Stimulated activated CD8-positive, alpha-beta memory T cell treated with anti-CD3 and anti-CD28 coated beads, Interleukin-15, amount 100 ng/mL, for 24 hours (primary cell): ENCODE results near the gene TBL3.
"Not testable (repeated sequence)": the region's sequence is repeated elsewhere in the genome, so short reads cannot be mapped to it uniquely, and the experiment has no call there.

ENCODE experiments used
- DNase-seq: peaks from one replicate; pipeline ENCODE4 v3.0.0-alpha.2; 2020; ENCODE audit warnings: low read depth

TBL3 gene

DNA sequence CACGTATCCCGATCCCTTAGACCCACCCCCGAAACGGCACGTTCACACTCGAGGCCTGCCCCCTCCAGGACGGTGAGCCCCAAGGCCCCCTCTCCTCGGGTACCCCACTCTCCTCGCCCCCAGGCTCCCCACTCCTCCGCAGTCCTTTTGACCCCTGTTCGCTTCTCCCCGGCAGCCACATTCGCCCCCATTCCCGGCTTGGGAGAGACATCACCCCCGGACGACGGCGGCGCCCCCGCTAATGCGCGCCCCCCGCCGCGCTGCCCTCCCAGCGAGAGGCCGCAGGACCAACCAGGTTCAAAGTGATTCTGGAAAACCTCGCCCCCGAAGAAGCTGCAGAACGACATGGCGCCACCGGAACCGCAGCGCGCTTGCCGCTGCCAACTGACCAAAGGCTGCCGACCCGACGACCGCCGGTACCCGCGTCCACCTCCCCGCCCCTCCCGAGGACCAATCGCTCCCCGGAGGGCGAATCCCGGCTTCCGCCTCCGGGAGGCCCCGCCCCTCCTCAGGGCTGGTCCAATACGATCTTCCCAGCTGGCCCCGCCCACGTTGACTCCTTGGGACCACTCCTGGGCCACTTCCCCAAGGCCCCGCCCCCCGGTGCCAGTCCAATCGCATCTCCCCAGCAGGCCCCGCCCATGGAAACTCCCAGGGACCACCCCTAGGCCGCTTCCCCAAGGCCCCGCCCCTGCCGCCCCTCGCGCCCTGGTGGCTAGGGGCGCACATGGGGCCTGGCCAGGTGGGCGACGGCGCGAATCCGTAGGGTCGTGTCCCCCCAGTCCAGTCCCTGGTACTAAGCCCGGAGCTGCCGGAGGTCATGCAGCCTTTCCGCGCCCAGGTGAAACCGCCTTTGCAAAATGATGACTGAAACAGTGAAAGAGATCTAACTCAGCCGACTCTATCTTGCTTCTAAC, 28.8 kb upstream of the TBL3 start, which contains the start of gene MSRB1:
Gene MSRB1 (minus strand): TSS at position 390 of the 917 bp plus-strand sequence. CDS start 43 bp downstream, at position 347.
- peak; percentile 95 for DNase-seq

DNA sequence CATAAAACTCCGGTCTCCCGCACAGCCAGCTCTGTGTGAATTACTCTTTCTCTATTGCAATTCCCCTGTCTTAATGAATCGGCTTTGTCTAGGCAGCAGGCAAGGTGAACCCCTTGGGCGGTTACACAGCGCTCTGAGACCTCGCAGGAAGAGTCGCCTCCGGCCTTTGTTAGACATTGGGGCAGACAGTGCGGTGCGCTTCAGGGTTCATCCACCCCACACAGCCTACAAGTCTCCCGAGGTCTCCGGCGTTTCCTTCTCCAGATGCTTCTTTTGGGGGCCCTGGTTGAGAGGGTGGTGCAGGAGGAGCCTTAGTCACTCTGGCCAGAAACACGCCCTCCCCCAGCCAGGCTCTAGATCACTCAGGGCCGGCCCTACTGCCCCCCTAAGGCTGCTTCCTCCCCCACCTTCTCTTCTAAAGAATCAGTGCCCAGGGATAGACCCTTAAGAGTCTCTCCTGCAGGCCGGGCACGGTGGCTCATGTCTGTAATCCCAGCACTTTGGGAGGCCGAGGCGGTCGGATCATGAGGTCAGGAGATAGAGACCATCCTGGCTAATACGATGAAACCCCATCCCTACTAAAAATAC, 27.1 kb upstream of the TBL3 start:
- no peak for DNase-seq

DNA sequence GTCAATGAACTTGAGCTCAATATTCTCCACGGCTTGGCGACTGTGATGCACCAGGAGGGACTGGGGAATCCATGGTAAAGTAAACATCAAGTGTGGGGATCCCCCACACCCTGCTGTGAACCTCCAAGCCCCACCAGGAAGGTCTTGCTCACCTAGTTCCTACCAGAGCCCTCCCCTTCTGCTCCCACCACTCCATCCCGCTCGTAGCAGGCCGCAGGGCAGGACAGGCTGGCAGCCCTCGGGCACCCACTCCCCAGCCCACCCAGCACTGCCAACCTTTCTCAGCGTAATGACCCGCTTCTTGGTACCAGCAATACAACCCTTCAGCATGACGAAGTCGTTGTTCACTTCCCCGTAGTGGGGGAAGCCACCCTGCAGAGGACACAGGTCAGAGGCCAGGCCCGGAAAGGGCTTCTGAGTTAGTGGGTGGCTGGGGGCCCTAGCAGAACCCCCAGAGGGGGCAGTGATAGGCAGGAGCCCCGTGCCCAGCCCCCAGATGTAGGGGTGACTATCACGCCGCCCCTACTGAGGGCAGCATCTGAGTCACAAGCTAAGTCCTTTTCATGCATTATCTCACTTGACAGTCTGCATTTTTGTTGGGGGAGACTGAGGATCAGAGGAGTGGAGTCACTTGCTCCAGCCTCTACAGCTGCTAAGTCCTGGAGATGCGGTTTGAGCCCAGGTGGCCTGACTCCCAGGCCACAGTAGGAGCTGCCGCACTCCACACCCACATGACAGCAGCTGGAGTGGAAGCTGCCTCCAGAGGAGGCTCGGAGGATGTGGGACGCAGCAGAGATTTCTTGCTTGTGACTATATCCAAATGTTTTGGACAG, 26.1 kb upstream of the TBL3 start:
- no peak for DNase-seq

DNA sequence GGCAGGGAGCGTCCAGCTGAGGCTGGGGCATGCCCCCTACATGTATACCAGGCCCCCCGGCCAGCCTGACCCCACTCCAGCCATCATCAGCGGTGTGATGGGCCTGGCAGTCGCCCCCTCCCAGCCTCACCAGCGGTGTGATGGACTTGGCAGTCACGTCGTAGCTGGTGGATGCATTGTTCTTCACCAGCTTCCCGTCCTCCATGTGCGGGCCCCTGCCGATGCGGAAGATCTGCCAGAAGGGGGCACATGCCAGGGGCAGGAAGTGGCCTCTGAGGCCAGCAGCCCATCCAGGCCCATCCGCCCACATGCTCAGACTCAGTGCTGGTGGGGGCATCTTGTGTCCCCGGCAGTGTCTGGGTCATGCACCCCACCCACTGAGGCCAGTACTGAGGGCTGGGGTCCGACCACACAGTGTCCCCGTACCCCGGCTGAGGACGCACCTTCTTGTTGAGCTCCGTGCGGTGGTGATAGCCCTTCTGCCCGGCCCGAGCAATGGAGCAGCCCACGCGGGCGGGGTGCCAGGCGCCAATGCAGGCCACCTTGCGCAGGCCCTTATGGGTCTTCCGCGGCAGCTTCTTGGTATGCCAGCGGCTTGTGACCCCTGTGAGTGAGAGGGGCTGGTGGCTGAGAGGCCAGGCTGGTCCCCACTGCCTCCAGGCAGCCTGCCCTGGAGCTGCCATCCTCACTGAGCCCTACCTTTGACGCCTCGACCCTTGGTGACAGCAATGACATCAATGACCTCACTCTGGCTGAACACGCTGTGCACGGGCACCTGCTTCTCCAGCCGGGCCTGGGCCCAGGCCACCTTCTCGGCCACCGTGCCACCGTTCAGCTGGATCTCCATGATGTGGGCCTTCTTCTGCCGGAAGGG, 25.1 kb upstream of the TBL3 start:
- DNase-seq = no peak

DNA sequence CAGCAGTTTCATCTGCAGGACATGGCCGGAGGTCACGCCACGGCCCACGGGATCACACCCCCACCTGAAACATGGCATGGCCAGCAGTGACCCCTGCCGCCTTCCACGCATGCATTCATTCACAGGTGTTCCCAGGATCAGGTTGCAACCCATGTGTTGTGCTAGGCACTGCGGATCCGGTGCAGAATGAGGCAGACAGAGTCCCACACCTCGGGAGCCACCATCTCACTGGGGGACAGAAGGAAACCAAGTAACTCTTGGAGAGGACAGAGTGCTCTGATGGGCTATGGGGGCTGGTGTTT, 24.5 kb upstream of the TBL3 start:
- DNase-seq = no peak

DNA sequence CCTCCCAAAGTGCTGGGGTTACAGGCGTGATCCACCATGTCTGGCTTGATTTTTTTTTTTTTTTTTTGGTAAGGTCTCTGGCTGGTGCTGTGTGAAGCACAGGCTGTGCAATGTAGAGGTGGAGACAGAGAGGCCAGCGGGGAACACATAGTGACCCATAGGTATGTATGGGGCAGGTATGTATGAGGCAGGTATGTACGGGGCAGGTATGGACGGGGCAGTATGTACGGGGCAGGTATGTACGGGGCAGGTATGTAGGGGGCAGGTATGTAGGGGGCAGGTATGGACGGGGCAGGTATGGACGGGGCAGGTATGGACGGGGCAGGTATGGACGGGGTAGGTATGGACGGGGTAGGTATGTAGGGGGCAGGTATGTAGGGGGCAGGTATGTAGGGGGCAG, 22.3 kb upstream of the TBL3 start:
- DNase-seq = no peak

DNA sequence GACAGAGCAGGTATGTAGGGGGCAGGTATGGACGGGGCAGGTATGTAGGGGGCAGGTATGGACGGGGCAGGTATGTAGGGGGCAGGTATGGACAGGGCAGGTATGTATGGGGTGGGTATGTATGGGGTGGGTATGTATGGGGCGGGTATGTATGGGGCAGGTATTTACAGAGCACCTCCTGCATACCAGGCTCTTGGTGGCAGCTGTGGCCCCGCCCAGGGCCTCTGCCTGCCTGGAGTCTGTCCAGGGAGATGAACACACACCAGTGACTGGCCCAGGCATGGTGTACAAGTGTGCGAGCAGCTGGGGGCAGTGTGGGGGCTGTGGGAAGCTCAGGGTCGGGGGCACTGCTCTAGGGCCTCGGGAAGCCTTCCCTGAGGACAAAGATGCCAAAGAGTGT, 21.8 kb upstream of the TBL3 start:
- DNase-seq = no peak

DNA sequence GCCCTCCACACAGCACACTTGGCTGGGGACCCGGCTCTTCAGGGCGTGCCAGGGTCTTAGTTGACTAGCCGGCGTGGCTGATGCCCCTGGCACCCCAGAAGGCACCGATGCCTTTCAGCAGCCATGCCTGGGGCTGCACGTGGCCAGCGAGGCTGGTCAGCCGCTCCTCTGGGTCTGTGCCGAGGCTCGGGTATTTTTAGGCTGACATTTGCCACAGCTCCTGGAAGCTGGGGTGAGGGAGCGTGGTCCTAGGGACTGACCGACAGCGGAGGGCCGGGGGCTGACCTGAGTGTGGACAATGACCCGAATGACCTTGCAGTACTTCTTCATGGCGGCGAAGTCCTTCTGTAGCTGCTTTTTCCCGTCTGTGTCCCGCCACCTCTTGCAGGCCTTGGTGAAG, 21.3 kb upstream of the TBL3 start:
- DNase-seq = no peak

DNA sequence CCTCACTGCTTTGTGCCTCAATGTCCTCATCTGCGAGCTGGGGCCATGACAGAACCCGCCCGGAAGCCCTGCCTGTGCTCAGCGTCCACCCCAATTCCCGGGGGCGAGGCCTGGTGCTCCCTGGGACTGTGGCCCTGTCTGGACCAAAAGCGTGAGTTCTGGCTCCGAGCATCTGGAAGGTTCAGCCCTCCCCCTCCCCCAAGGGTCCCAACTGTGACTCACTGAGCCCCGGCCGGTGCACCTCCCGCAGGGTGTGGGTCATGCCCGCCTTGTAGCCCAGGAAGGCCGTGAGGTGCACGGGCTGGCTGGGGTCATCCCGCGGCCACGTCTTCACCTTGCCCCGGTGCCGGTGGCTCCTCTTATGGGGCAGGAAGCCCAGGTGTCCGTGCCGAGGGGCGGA, 18.1 kb upstream of the TBL3 start:
- DNase-seq = no peak

DNA sequence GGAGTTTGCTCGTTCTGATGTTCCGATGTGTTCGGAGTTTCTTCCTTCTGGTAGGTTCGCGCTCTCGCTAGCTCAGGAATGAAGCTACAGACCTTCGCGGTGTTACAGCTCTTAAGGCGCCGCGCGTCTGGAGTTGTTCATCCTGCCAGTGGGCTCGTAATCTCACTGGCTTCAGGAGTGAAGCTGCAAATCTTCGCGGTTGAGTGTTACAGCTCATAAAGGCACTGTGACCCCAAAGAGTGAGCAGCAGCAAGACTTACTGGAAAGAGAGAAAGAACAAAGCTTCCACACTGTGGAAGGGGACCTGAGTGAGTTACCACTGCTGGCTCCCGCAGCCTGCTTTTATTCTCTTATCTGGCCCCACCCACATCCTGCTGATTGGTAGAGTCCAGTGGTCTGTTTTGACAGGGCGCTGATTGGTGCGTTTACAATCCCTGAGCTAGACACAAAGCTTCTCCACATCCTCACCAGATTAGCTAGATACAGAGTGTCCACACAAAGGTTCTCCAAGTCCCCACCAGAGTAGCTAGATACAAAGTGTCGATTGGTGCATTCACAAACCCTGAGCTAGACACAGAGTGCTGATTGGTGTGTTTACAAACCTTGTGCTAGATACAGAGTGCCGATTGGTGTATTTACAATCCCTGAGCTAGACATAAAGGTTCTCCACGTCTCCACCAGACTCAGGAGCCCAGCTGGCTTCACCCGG, 14.3 kb upstream of the TBL3 start:
- DNase-seq = not testable (repeated sequence)

DNA sequence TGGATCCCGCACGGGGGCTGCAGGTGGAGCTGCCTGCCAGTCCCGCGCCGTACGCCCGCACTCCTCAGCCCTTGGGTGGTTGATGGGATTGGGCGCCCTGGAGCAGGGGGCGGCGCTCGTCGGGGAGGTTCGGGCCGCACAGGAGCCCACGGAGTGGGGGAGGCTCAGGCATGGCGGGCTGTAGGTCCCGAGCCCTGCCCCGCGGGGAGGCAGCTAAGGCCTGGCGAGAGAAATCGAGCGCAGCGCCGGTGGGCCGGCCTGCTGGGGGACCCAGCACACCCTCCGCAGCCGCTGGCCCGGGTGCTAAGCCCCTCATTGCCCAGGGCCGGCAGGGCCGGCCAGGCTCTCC, 13.7 kb upstream of the TBL3 start:
- DNase-seq = not testable (repeated sequence)

DNA sequence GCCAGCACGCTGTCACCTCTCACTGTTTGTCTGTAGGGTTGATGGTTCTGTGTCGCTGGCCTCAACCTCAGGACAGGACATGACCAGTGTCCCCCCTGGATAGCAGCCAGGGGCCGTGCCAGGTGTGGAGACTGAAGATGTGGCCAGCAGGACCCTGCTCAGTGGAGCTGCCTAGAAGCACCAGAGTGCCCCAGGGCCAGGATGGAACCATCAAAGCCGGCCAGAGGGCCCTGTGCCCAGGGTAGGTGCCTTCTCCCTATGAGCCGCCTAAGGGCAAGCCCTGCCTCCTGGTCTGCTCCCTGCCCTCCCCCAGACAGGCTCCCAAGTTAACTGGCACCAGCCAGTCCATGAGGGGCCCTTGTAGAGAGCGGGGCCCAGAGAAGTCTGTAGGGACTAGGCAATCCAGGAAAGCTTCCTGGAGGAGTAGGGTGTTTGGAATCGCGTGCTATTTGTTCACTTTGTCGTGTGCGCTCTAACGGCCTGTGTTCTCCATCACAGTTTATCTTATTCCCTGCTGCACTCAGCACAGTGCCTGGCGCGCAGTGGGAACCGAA, 13.1 kb upstream of the TBL3 start:
- DNase-seq = no peak

DNA sequence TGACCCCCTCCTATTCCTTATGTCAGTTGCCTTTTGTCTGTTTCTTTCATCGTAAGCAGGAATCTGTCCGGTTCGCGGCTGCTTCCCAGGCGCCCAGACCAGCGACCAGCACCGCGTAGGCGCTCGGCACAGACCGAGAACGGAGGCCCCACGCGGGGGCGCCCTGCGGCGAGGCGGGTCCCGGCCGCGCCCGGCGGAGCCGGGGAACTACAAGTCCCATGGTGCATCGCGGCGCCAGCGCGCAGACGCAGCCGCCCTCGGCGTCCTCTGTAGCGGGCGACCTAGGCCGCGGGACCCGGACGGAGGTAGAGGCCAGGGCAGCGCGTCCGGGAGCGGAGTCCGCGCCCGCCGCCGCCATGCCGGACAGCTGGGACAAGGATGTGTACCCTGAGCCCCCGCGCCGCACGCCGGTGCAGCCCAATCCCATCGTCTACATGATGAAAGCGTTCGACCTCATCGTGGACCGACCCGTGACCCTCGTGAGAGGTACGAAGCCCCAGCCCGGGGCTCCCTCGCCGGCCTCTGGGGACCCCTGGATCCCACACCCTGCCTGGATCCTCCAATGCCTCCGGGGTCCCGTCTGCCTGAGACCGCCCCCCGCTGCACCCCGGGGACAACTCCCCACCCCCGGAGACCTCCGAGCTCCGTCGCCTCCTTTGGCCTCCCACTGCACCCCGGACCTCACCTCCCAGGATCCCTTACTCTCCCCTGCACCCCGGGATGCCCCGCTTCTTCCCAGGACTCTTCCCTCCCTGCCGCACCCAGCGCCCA, 12.4 kb upstream of the TBL3 start, which contains the start of gene NDUFB10:
Gene NDUFB10 (plus strand): TSS at position 270 of the 771 bp plus-strand sequence. CDS start 87 bp downstream, at position 357.
- peak; percentile 89 for DNase-seq

DNA sequence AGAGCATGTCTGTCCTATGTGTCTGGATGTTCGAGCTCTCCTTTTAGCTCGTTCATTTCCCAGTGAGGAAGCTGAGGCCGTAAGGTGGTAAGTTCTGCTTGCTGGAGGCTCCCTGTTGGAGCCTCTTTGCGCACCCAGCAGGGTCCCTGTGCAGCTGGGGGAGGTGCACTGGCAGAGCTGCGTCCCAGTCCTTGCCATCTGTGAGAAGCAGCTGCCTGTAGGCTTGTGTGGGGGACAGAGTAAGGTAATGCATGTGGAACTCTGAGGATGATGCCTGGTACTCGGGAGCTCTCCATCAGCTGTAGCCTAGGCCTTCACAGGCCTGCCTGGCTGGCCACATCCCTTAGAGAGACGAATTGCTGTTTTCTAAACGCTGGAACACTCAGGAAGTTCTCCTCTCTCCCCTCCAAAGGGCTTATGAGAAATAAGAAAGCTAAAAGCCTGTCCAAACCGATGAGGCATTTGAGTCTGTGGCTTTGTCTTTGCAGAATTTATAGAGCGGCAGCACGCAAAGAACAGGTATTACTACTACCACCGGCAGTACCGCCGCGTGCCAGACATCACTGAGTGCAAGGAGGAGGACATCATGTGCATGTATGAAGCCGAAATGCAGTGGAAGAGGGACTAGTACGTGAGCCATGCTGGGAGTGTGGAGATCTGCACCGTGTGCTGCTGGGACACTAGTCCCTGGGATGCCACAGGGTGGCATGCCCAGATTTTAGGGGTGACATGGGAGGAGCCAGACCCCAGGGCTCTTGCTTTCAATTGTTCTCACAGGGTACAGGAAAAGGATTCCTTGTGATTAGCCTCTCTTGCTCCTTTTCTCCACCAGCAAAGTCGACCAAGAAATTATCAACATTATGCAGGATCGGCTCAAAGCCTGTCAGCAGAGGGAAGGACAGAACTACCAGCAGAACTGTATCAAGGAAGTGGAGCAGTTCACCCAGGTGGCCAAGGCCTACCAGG, 10.9 kb upstream of the TBL3 start:
- DNase-seq = peak; percentile 38

DNA sequence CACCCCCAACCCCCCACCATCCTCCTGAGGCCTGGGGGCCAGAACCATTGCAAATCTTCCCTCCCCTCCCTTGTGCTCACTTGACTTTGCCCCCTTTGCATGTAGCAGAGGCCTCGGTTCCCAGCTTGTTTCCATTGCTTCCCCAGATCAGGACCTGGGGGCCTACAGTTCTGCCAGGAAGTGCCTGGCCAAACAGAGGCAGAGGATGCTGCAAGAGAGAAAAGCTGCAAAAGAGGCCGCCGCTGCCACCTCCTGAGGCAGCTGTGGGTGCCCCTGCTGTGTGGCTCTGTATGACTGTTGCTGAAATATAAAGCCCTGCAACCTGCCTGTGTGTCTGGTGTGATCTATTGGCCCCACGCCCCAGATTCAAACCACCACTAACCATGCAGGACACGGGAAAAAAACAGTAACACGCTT, 10.2 kb upstream of the TBL3 start:
- no peak for DNase-seq

DNA sequence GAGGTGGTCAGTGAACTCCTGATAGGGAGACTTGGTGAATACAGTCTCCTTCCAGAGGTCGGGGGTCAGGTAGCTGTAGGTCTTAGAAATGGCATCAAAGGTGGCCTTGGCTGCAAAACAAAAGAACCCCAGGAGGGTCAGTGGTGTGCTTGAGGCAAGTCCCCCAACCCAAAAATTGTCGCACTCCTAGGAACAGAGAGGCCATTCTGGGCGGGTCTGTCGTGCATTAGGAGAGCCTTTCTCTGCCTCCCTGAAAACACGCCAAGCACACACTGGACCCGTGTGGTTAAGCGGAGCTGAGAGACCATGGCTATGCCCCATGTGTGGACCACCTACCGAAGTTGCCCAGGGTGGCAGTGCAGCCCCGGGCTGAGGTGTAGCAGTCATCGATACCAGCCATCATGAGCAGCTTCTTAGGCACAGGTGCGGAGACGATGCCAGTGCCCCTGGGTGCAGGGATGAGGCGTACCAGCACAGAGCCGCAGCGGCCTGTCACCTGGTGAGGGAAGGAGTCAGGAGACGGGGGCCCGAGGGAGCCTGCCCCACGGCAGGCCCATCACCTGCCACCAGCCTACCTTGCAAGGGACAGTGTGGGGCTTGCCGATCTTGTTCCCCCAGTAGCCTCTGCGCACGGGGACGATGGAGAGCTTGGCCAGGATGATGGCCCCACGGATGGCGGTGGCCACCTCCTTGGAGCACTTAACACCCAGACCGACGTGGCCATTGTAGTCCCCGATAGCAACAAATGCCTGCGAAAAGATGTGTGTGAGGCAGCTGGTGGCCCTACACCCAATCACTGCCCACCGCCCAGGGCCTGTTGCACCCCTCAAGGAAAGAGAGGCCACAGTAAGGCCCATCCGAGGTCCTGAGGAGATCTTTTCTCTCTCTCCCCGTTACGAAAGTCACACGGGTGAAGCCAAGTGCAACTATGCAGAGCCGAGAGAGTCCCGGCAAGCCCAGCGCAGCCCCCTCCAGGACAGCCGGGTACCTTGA, 9.4 kb upstream of the TBL3 start:
- not testable (repeated sequence) for DNase-seq

DNA sequence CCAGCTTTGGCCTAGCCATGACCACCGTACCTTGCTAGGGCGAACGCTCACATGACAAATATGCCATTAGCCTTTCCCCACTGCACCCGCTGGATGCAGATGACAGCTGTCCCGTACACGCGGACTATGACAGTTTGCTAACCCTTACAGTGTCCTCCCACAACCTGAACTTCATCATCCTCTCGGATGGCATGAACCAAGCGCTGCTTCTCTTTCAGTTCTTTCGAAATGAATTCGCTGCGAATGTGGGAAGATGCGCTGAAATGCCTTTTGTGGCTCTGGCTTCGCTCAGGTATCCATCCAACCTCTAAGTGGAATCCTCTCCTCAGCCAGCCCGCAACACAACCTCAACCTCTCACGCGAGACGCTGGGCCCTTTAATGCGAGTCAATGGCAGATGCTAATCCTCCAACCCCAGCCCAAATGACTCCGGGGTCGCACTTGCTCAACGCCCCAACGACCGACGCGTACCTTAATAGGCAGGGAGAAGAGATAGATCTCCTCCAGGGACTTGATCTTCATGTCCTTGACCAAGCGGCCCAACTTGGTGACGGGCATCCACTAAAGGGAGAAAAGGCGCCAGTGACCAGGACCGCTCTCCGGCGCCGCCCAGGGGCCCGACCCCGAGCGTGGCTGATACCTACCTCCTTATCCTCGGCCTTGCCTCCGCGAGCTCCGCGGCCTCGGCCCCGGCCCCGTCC, 7.9 kb upstream of the TBL3 start:
- peak; percentile 44 for DNase-seq
